Measurements from ENCODE around the gene FAM209B. TPM values are rescaled to one million over a fixed set of nuclear protein-coding genes. Genes with fewer than 3 reads are reported as not detected.
A peak's percentile ranks its signal among the peaks of the same experiment; 100 is the strongest.

Gene FAM209B
- total RNA-seq, 4 donors from 2014 or later: 0.61 to 1.5 TPM; not detected in 2

DNA sequence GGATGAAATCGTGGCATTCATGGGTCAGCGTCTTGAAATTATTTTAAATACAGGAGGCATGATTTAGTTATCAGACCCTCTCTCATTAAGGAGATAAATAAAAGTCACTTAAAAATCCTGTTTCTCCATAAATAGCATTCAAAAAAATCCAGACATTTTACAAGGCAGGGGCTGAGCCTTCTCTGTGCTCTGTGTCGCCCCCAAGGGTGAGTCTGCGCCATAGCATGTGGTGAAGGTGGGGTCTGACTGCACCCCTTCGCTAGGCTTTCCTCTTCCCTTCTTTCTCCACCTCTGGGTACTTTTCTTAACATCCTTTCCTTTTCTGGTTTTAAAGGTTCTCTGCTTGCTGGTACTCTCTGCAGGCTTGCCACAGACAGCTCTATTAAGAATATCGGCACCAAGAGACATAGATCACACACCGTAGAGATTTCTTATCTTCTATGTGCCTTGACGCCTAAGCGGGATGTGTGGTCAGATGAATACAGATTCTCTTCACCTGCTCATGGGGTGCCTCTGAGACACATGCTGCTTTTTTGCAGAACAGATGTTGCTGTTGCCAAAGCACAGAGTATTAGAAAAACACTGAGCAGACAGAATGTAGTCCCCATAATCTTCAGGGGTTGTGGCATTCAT, 28.6 kb upstream of the FAM209B start:
- TF ChIP-seq POLR2A (IDR thresholded peaks at IDR 0.05) (no peak), CTCF (IDR thresholded peaks at IDR 0.05) (no peak)
- no peak overlapping the region for H3K4me3 ChIP-seq (ENCODE audit: low read depth, poor library complexity, severe bottlenecking)
- peak in 1 of 2 donors; percentile 25 for DNase-seq (ENCODE audit: low spot score in 2 of 2)
- WGBS, 2 donors: 88 to 91% methylated on average over 9 of the region's 9 CpGs
- intact Hi-C loops (cut with DNase I; ENCODE audit: low total_unique reads): no loop called here

GRCh38 chr20:56506103-56506502, 26.9 kb upstream of the FAM209B start:
- intact Hi-C loops (cut with DNase I; ENCODE audit: low total_unique reads): no loop called here
- TF ChIP-seq CTCF (IDR thresholded peaks at IDR 0.05): no peak
- no peak overlapping the region for H3K4me3 ChIP-seq (ENCODE audit: low read depth, poor library complexity, severe bottlenecking)
- 64 to 68% methylated on average over 3 of the region's 3 CpGs for WGBS, 2 donors
- peak in 1 of 2 donors; percentile 18 for DNase-seq (ENCODE audit: low spot score in 2 of 2)

DNA sequence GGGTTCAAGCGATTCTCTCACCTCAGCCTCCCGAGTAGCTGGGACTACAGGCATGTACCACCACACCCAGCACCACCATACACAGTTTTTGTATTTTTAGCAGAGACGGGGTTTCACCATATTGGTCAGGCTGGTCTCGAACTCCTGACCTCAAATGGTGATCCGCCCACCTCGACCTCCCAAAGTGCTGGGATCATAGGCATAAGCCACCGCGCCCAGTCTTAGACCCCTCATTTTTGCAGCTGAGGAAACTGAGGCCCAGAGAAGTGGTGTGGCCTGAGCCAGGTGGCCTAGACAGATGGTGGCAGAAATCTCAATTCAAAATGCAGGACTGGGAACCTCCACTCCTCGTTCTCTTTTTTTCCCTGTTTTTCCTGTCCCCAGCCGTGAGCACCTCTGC, 21.1 kb upstream of the FAM209B start:
- H3K4me3 ChIP-seq (ENCODE audit: low read depth, poor library complexity, severe bottlenecking): no peak overlapping the region
- 95 to 98% methylated on average over 10 of the region's 10 CpGs for WGBS, 2 donors
- peak in 1 of 2 donors; percentile 53 for DNase-seq (ENCODE audit: low spot score in 2 of 2)
- intact Hi-C loops (cut with DNase I; ENCODE audit: low total_unique reads): no loop called here
- TF ChIP-seq POLR2A (IDR thresholded peaks at IDR 0.05) (no peak), CTCF (IDR thresholded peaks at IDR 0.05) (no peak)

DNA sequence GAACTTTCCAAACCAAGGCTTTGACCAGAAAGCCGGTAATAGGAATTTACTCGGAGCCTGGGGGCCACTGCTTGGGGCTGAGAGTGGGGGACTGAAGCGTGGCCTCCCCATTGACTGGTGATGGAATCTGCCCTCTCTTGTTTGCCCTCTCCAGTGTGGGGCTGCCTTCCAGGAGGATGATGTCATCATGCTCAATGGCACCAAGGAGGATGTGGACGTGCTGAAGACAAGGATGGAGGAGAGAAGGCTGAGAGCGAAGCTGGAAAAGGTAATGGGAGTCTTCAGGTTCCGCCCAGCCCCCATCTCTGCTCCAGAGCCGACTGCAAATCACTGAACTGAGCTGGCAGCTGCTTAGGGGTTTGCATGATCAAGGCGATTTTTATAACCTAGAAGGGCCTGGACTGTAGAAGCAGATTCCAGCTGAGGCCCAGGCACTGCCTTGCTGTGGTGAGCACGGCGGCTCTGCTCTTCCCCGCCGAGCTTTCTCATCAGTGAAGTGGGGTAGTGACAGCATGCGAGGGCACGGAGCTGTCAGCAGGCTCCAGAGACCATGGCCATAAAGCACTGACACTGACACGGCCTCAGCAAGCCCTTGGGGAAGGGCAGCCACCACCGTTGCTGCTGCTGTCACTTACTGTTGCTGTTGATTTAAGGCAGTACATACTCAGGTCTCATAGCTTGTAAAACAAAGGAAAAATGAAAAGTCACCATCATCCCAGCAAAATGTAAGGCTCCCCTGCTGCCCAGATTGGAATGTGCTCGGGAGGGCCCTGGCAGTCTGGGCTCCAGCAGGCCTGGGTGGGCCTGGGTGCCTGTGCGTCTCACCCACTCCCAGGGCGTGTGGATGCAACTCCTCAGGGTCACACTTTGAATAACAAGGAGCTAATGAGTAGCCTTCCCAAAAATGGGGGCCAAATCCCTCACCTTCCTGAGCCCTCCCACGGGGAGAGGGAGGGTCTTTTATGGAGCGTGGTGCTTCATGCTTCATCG, 19.6 kb upstream of the FAM209B start:
- intact Hi-C loops (cut with DNase I; ENCODE audit: low total_unique reads): no loop called here
- H3K4me3 ChIP-seq (ENCODE audit: low read depth, poor library complexity, severe bottlenecking): no peak overlapping the region
- peak in 1 of 2 donors; percentile 48 for DNase-seq (ENCODE audit: low spot score in 2 of 2)
- WGBS, 2 donors: 83 to 86% methylated on average over 22 of the region's 22 CpGs
- TF ChIP-seq POLR2A (IDR thresholded peaks at IDR 0.05) (no peak), CTCF (IDR thresholded peaks at IDR 0.05) (no peak)

GRCh38 chr20:56516631-56517030, 16.4 kb upstream of the FAM209B start:
- intact Hi-C loops (cut with DNase I; ENCODE audit: low total_unique reads): no loop called here
- 85 to 91% methylated on average over 5 of the region's 5 CpGs for WGBS, 2 donors
- TF ChIP-seq POLR2A (IDR thresholded peaks at IDR 0.05) (no peak), CTCF (IDR thresholded peaks at IDR 0.05) (no peak)

More at GRCh38 chr20:56516631-56517030, 16.4 kb upstream of the FAM209B start:
- DNase-seq (ENCODE audit: low spot score in 2 of 2): peak in 1 of 2 donors; percentile 50
- H3K4me3 ChIP-seq (ENCODE audit: low read depth, poor library complexity, severe bottlenecking): no peak overlapping the region
